ENCODE measurements around the gene CD8B2.

CD8B2 gene

GRCh38 chr2:106546391-106546990 lies 59.3 kb downstream of the CD8B2 start:
- Histone ChIP-seq H3K4me1 (ENCODE audit: insufficient read depth, low read length) (no peaks in the 10 kb centered on the region), H3K27me3 (ENCODE audit: insufficient read depth, low read length, poor library complexity) (peaks cover 5% of the 10 kb centered on the region), H3K9me3 (ENCODE audit: insufficient read depth, low read length, severe bottlenecking) (no peaks in the 10 kb centered on the region), H4K20me1 (ENCODE audit: insufficient read depth, low read length) (no peaks in the 10 kb centered on the region), H3K4me2 (ENCODE audit: insufficient read depth, low read length) (no peak overlapping the region), H3K36me3 (ENCODE audit: insufficient read depth, low read length) (no peaks in the 10 kb centered on the region), H3K4me3 (ENCODE audit: low read depth in 1 of 2, low read length in 2 of 2) (no peak overlapping the region), H2AFZ (ENCODE audit: low read depth, low read length) (no peak overlapping the region), H3K79me2 (ENCODE audit: insufficient read depth, low read length) (no peaks in the 10 kb centered on the region), H3K9ac (ENCODE audit: low read depth, low read length) (no peak overlapping the region), H3K27ac (ENCODE audit: low read length) (no peak overlapping the region)
- no peak for TF ChIP-seq EZH2 (IDR thresholded peaks at IDR 0.05; ENCODE audit: borderline replicate concordance, low read depth, low read length, severe bottlenecking)
- DNase-seq (no peak), ATAC-seq (ENCODE audit: insufficient read depth, low read depth) (no peak)

- H2AFZ ChIP-seq (ENCODE audit: low read depth, low read length), result no peak overlapping the region
- H3K9ac ChIP-seq (ENCODE audit: low read depth, low read length), result no peak overlapping the region
- TF ChIP-seq, protein P1, sequence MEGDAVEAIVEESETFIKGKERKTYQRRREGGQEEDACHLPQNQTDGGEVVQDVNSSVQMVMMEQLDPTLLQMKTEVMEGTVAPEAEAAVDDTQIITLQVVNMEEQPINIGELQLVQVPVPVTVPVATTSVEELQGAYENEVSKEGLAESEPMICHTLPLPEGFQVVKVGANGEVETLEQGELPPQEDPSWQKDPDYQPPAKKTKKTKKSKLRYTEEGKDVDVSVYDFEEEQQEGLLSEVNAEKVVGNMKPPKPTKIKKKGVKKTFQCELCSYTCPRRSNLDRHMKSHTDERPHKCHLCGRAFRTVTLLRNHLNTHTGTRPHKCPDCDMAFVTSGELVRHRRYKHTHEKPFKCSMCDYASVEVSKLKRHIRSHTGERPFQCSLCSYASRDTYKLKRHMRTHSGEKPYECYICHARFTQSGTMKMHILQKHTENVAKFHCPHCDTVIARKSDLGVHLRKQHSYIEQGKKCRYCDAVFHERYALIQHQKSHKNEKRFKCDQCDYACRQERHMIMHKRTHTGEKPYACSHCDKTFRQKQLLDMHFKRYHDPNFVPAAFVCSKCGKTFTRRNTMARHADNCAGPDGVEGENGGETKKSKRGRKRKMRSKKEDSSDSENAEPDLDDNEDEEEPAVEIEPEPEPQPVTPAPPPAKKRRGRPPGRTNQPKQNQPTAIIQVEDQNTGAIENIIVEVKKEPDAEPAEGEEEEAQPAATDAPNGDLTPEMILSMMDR (IDR thresholded peaks at IDR 0.05; ENCODE audit: borderline replicate concordance, extremely low read depth, low read length, poor library complexity, severe bottlenecking), result no peak
- no peak for TF ChIP-seq EZH2 (IDR thresholded peaks at IDR 0.05; ENCODE audit: borderline replicate concordance, low read depth, low read length, severe bottlenecking)
- no peaks in the 10 kb centered on the region for H3K4me1 ChIP-seq (ENCODE audit: insufficient read depth, low read length)
- DNase-seq (no peak), ATAC-seq (ENCODE audit: insufficient read depth, low read depth) (no peak)
- H3K27me3 ChIP-seq (ENCODE audit: insufficient read depth, low read length, poor library complexity), result no peaks in the 10 kb centered on the region
- H3K27ac ChIP-seq (ENCODE audit: low read length), result no peak overlapping the region
- no peaks in the 10 kb centered on the region for H3K79me2 ChIP-seq (ENCODE audit: insufficient read depth, low read length)
- no peak overlapping the region for H3K4me3 ChIP-seq (ENCODE audit: low read depth in 1 of 2, low read length in 2 of 2)
- no peak overlapping the region for H3K4me2 ChIP-seq (ENCODE audit: insufficient read depth, low read length)
- no peaks in the 10 kb centered on the region for H3K9me3 ChIP-seq (ENCODE audit: insufficient read depth, low read length, severe bottlenecking)
- no peaks in the 10 kb centered on the region for H4K20me1 ChIP-seq (ENCODE audit: insufficient read depth, low read length)
- H3K36me3 ChIP-seq (ENCODE audit: insufficient read depth, low read length), result no peaks in the 10 kb centered on the region
Observed at GRCh38 chr2:106547164-106547903, 60.2 kb downstream of the CD8B2 start.

DNA sequence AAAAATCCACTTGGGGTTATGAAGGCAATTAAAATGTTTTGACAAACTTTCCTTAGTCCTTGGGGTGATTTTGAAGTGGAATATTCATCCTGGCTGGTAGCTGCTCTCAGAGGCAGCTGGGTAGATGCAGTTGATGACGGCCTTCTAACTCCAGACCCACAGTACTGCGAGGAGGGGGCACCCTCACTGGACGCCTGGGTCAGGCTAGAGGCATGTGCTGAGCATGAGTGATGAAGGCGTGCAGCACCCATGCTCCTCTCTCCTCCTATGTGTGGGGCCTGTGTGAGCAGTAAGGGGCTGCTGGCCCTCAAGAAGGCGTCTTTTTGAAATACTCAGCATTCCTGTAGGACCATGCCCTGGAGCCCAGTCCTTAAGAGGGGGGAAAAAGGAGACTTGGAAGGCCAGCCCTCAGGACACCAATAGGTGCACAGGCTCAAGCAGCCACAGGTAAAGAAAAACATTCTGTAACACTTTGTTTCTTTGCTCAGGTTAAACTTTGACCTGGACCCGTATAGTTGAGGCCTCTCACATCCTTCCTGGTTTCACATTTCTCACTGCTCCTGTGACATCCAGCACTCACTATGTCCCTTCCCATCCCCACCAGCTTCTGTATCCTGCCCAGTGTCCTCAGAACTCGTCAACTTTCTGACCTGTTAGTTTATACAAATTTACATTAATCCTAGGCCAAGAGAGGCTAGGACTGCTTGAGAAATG lies 64.4 kb downstream of the CD8B2 start:
- TF ChIP-seq EZH2 (IDR thresholded peaks at IDR 0.05; ENCODE audit: borderline replicate concordance, low read depth, low read length, severe bottlenecking), result no peak
- TF ChIP-seq, protein P1 (IDR thresholded peaks at IDR 0.05; ENCODE audit: borderline replicate concordance, extremely low read depth, low read length, poor library complexity, severe bottlenecking), result no peak
- Histone ChIP-seq H3K4me2 (ENCODE audit: insufficient read depth, low read length) (no peak overlapping the region), H3K27me3 (ENCODE audit: insufficient read depth, low read length, poor library complexity) (no peaks in the 10 kb centered on the region), H3K4me3 (ENCODE audit: low read depth in 1 of 2, low read length in 2 of 2) (no peak overlapping the region), H3K9ac (ENCODE audit: low read depth, low read length) (no peak overlapping the region), H2AFZ (ENCODE audit: low read depth, low read length) (no peak overlapping the region), H3K9me3 (ENCODE audit: insufficient read depth, low read length, severe bottlenecking) (no peaks in the 10 kb centered on the region), H3K27ac (ENCODE audit: low read length) (no peak overlapping the region), H3K79me2 (ENCODE audit: insufficient read depth, low read length) (no peaks in the 10 kb centered on the region), H3K4me1 (ENCODE audit: insufficient read depth, low read length) (no peaks in the 10 kb centered on the region), H4K20me1 (ENCODE audit: insufficient read depth, low read length) (no peaks in the 10 kb centered on the region), H3K36me3 (ENCODE audit: insufficient read depth, low read length) (no peaks in the 10 kb centered on the region)
- no peak for ATAC-seq (ENCODE audit: insufficient read depth, low read depth)
- DNase-seq, result no peak

GRCh38 chr2:106552921-106553320 lies 65.8 kb downstream of the CD8B2 start:
- H3K79me2 ChIP-seq (ENCODE audit: insufficient read depth, low read length), result no peaks in the 10 kb centered on the region
- no peak for ATAC-seq (ENCODE audit: insufficient read depth, low read depth)

More at GRCh38 chr2:106552921-106553320, 65.8 kb downstream of the CD8B2 start:
- H3K4me3 ChIP-seq (ENCODE audit: low read depth in 1 of 2, low read length in 2 of 2), result no peak overlapping the region
- H2AFZ ChIP-seq (ENCODE audit: low read depth, low read length), result no peak overlapping the region
- no peaks in the 10 kb centered on the region for H3K4me1 ChIP-seq (ENCODE audit: insufficient read depth, low read length)
- no peaks in the 10 kb centered on the region for H3K27me3 ChIP-seq (ENCODE audit: insufficient read depth, low read length, poor library complexity)
- no peak overlapping the region for H3K9ac ChIP-seq (ENCODE audit: low read depth, low read length)
- DNase-seq, result no peak
- no peak for TF ChIP-seq EZH2 (IDR thresholded peaks at IDR 0.05; ENCODE audit: borderline replicate concordance, low read depth, low read length, severe bottlenecking)
- TF ChIP-seq, protein P1 (IDR thresholded peaks at IDR 0.05; ENCODE audit: borderline replicate concordance, extremely low read depth, low read length, poor library complexity, severe bottlenecking), result no peak
- H4K20me1 ChIP-seq (ENCODE audit: insufficient read depth, low read length), result no peaks in the 10 kb centered on the region
- H3K27ac ChIP-seq (ENCODE audit: low read length), result no peak overlapping the region
- H3K9me3 ChIP-seq (ENCODE audit: insufficient read depth, low read length, severe bottlenecking), result no peaks in the 10 kb centered on the region
- no peak overlapping the region for H3K4me2 ChIP-seq (ENCODE audit: insufficient read depth, low read length)
- H3K36me3 ChIP-seq (ENCODE audit: insufficient read depth, low read length), result no peaks in the 10 kb centered on the region

Data from DND-41 (cell line).